Sigmoid colon (tissue), 7 donors: ENCODE results near the gene TGFB1I1. TPM values are rescaled to one million over a fixed set of nuclear protein-coding genes. Genes with fewer than 3 reads are reported as not detected.
"Not testable (repeated sequence)": the region's sequence is repeated elsewhere in the genome, so short reads cannot be mapped to it uniquely, and the experiment has no call there.

Experiments
- DNase-seq: peaks from one replicate; pipeline ENCODE4 v3.0.0-alpha.2; 2019
- H3K27ac ChIP-seq, 4 donors: fragments of 200-600 bp; sonication (generic); one replicate each; pipeline ENCODE4 v1.5.1; 2016 to 2019; ENCODE audit warnings: mild to moderate bottlenecking in 1 of 4
- H3K27me3 ChIP-seq, 3 donors: fragments of 200-600 bp; sonication (generic); one replicate each; pipeline ENCODE4 v1.5.1; 2019; ENCODE audit warnings: mild to moderate bottlenecking in 1 of 3
- H3K36me3 ChIP-seq, 4 donors: fragments of 200-600 bp; sonication (generic); one replicate each; pipeline ENCODE4 v1.5.1; 2016 to 2019
- H3K4me1 ChIP-seq, 4 donors: fragments of 200-600 bp; sonication (generic); one replicate each; pipeline ENCODE4 v1.5.1; 2017 to 2019
- H3K4me3 ChIP-seq, 4 donors: fragments of 200-600 bp; sonication (generic); one replicate each; pipeline ENCODE4 v1.5.1; 2017 to 2019; ENCODE audit warnings: mild to moderate bottlenecking in 2 of 4, moderate library complexity in 1 of 4
- H3K9me3 ChIP-seq, 4 donors: fragments of 200-600 bp in 3 of 4; sonication (generic) in 3 of 4; one replicate each; pipeline versions ENCODE4 v1.5.1 to v1.6.1; 2013 to 2019
- CTCF ChIP-seq, 4 experiments: fragments of 450-650 bp in 3 of 4; fragments of 200-600 bp in 1 of 4; IDR thresholded peaks; one replicate each; pipeline ENCODE4 v1.5.1; 2016 to 2019; ENCODE audit warnings: antibody characterized with exemption in 4 of 4, mild to moderate bottlenecking in 3 of 4, moderate library complexity in 2 of 4
- EP300 ChIP-seq, 4 donors: sonication (generic); formaldehyde crosslinking; IDR thresholded peaks; one replicate each; pipeline ENCODE4 v1.6.1; 2017; ENCODE audit warnings: antibody characterized with exemption in 4 of 4
- POLR2A ChIP-seq, 2 donors: fragments of 450-650 bp; IDR thresholded peaks; one replicate each; pipeline ENCODE4 v1.6.1; 2016; ENCODE audit warnings: antibody characterized with exemption in 2 of 2, mild to moderate bottlenecking in 2 of 2, moderate library complexity in 2 of 2
- POLR2AphosphoS5 ChIP-seq, 4 donors: sonication (generic); formaldehyde crosslinking; IDR thresholded peaks; one replicate each; pipeline ENCODE4 v1.6.1; 2017; ENCODE audit warnings: antibody characterized with exemption in 4 of 4
- WGBS, 2 donors: extraction: QIAGEN DNeasy Blood & Tissue Kit; methylation state at CpG; one replicate each; pipeline ENCODE4 v1.1.7; 2013; 5-methylcytosine and 5-hydroxymethylcytosine counted together
- intact Hi-C: fragments of 100-400 bp; cut with DNase I; formaldehyde crosslinking; loops from one replicate; pipeline ENCODE4 v1.15.1; 2023
- polyA plus RNA-seq, 3 donors: library from polyadenylated mRNA; stranded (reverse); fragments of 200-250 nt; gene quantifications; one replicate each; pipeline ENCODE4 v1.2.3, GENCODE V29; 2013
- total RNA-seq, 4 donors: library from RNA; depleted of rRNA; stranded (reverse); fragments of >200 nt; gene quantifications; one replicate each; pipeline ENCODE4 v1.1.0, GENCODE V29; 2016
- donor health status: healthy with polysubstance abuse.
- donor health status: Bipolar disorder and iron deficiency.
- donor health status: healthy.

Gene TGFB1I1
- total and polyA plus RNA-seq, 7 donors = 10.4 to 339 (median 124) TPM

GRCh38 chr16:31501966-31502348 is 30.0 kb downstream of the TGFB1I1 start:
- 81 to 90% methylated on average over 4 of the region's 4 CpGs for WGBS, 2 donors
- Histone ChIP-seq H3K36me3 (peaks cover 10 to 49% (median 18%) of the 10 kb centered on the region in 4 donors), H3K9me3 (no peaks in the 10 kb centered on the region), H3K4me3 (no peak overlapping the region), H3K27ac (no peak overlapping the region), H3K27me3 (no peaks in the 10 kb centered on the region), H3K4me1 (peaks cover 0 to 24% (median 13%) of the 10 kb centered on the region in 4 donors)
- no peak for DNase-seq
- TF ChIP-seq CTCF (IDR thresholded peaks at IDR 0.05) = no peak
- TF ChIP-seq POLR2A (IDR thresholded peaks at IDR 0.05) = no peak
- TF ChIP-seq POLR2AphosphoS5 (IDR thresholded peaks at IDR 0.05) = no peak
- TF ChIP-seq EP300 (IDR thresholded peaks at IDR 0.05) = no peak
- intact Hi-C loops = loop anchor here (10.0 kb wide), 1 partner anchor 373 kb away; the partner anchor contains the start of gene ZNF267

GRCh38 chr16:31502981-31503380 is 31.0 kb downstream of the TGFB1I1 start:
- Histone ChIP-seq H3K27me3 (no peaks in the 10 kb centered on the region), H3K36me3 (peaks cover 3 to 38% (median 16%) of the 10 kb centered on the region in 4 donors), H3K4me3 (no peak overlapping the region), H3K27ac (no peak overlapping the region), H3K9me3 (no peaks in the 10 kb centered on the region), H3K4me1 (peaks cover 0 to 32% (median 20%) of the 10 kb centered on the region in 4 donors)
- intact Hi-C loops = loop anchor here (10.0 kb wide), 1 partner anchor 372 kb away; the partner anchor contains the start of gene ZNF267
- TF ChIP-seq POLR2A (IDR thresholded peaks at IDR 0.05) = no peak
- no peak for TF ChIP-seq CTCF (IDR thresholded peaks at IDR 0.05)
- no peak for TF ChIP-seq POLR2AphosphoS5 (IDR thresholded peaks at IDR 0.05)
- no peak for TF ChIP-seq EP300 (IDR thresholded peaks at IDR 0.05)
- no peak for DNase-seq

GRCh38 chr16:31503555-31503954 is 31.6 kb downstream of the TGFB1I1 start:
- Histone ChIP-seq H3K4me1 (peaks cover 0 to 32% (median 20%) of the 10 kb centered on the region in 4 donors), H3K36me3 (peaks cover 0 to 33% (median 11%) of the 10 kb centered on the region in 4 donors)
- not testable (repeated sequence) for DNase-seq, H3K27me3 ChIP-seq, H3K27ac ChIP-seq, H3K9me3 ChIP-seq, H3K4me3 ChIP-seq
- intact Hi-C loops = loop anchor here (10.0 kb wide), 1 partner anchor 371 kb away; the partner anchor contains the start of gene ZNF267
- WGBS, 2 donors = 93 to 94% methylated on average over 8 of the region's 8 CpGs

- 67 to 84% methylated on average over 8 of the region's 8 CpGs for WGBS, 2 donors
- Histone ChIP-seq H3K27ac (no peak overlapping the region), H3K4me1 (peaks cover 0 to 35% (median 23%) of the 10 kb centered on the region in 4 donors), H3K9me3 (no peaks in the 10 kb centered on the region), H3K4me3 (no peak overlapping the region), H3K36me3 (peaks cover 0 to 27% (median 6%) of the 10 kb centered on the region in 4 donors), H3K27me3 (no peaks in the 10 kb centered on the region)
- TF ChIP-seq CTCF (IDR thresholded peaks at IDR 0.05) (no peak), POLR2AphosphoS5 (IDR thresholded peaks at IDR 0.05) (no peak), POLR2A (IDR thresholded peaks at IDR 0.05) (no peak), EP300 (IDR thresholded peaks at IDR 0.05) (no peak)
- intact Hi-C loops = loop anchor here (10.0 kb wide), 1 partner anchor 371 kb away; the partner anchor contains the start of gene ZNF267
- DNase-seq = no peak
Observed at GRCh38 chr16:31504159-31504558, 32.2 kb downstream of the TGFB1I1 start.

GRCh38 chr16:31505483-31505882 is 33.5 kb downstream of the TGFB1I1 start:
- intact Hi-C loops = loop anchor here (10.0 kb wide), 1 partner anchor 369 kb away; the partner anchor contains the start of gene ZNF267
- H3K36me3 ChIP-seq = peaks cover 0 to 13% (median 1%) of the 10 kb centered on the region in 4 donors
- no peaks in the 10 kb centered on the region for H3K27me3 ChIP-seq
- H3K4me1 ChIP-seq = peaks cover 0 to 47% (median 32%) of the 10 kb centered on the region in 4 donors
- TF ChIP-seq POLR2AphosphoS5 (IDR thresholded peaks at IDR 0.05) (no peak), POLR2A (IDR thresholded peaks at IDR 0.05) (no peak), EP300 (IDR thresholded peaks at IDR 0.05) (no peak), CTCF (IDR thresholded peaks at IDR 0.05) (no peak)
- no peaks in the 10 kb centered on the region for H3K9me3 ChIP-seq
- 52 to 83% methylated on average over 4 of the region's 4 CpGs for WGBS, 2 donors
- no peak for DNase-seq
- H3K4me3 ChIP-seq = no peak overlapping the region
- H3K27ac ChIP-seq = no peak overlapping the region
